ENCODE results near the gene RBM33.
"Not testable (repeated sequence)": the region's sequence is repeated elsewhere in the genome, so short reads cannot be mapped to it uniquely, and the experiment has no call there.

RBM33 gene

DNA sequence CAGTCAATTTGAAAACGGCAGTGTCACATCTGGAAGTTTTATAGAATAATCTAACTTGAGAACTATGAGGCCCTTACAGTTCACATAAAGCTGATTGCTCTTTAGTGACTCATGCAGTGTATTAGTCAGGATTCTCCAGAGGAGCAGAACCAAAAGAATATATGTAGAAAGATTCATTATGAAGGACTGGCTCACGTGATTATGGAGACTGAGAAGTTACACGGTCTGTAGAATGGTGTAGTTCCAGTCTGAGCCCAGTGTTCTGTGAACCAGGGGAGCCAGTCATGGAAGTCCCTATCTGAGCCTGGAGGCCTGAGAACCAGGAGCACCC lies 21.5 kb downstream of the RBM33 start:
- no peak for DNase-seq

DNA sequence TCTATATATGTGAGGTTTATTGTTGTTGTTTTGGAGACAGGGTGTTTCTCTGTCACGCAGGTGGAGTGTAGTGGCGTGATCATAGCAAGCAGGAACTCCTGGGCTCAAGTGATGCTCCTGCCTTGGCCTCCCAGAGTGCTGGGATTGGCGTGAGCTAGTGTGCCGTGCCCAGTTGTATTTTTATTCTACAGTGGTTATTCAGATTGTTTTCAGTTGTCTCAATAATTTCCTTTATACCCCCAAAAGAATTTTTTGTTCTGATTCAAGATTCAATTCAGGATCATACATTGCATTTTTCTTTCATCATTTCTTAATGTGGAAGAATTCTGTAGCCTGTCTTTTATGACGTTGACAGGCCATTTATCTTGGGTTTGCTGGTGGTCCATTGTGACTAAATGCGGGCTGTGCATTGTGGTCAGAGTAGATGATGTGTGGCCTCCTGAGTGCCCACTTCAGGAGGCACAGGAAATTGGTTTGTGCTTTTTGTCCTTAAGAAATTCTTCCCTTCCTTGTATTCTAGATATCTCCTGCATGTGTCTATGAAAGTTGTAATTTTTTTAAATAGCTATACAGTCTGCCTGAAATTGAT lies 22.9 kb downstream of the RBM33 start:
- DNase-seq, result no peak

DNA sequence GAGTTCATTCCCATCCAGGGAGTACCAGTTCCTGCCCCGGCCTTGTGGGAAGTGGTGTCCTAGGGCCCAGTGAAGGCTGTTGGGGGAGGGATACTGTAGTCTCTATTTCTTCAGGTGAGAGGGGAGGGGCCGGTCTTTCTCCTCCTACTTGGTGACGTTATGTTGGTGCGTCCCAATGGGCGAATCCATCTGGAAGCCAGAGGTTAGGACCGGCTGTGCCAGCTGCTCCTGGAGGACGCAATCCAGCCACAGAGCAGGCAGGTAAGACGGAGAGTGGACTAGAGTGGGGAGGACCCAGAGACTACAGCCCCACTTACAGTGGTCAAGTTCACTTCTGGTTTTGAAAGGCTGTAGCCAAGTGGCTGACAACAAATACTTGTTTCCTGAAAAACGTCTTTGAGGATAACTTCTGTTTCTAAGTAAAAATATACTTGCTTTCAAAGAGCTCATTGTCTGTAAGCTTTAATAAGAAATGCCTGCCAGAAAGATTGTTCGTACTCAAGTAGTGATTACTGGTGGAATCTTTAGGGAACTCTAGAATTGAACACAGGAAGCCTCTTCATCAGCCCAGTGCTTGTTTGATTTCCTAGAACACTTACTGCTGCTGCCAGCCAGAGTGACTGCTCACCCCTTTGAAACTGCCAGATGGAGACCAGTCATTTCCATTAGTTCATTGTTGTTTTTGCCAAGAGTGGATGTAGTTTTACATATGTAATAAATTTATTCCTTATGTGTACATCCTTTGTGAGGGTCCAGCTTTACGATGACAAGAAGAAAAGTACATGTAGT lies 25.4 kb downstream of the RBM33 start:
- peak; percentile 27 for DNase-seq

DNA sequence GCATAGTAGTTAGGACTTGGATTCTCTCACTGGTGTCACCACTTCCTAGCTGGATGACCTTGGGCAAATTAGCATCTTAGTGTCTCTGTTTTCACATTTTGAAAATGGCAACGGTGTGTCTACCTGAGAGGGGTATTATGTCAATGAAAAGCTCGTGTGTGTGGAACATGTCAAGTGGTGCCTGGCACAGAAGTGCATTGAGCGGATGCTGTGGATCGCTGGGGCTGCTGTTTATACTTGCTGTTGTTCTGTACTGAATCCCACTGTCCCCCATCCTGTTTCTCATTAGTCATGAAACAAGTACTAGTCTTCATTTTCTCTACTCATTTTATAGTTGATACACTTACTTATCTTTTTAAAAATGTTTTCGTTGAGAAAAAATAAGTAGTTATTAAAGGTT lies 26.1 kb downstream of the RBM33 start:
- DNase-seq, result no peak

DNA sequence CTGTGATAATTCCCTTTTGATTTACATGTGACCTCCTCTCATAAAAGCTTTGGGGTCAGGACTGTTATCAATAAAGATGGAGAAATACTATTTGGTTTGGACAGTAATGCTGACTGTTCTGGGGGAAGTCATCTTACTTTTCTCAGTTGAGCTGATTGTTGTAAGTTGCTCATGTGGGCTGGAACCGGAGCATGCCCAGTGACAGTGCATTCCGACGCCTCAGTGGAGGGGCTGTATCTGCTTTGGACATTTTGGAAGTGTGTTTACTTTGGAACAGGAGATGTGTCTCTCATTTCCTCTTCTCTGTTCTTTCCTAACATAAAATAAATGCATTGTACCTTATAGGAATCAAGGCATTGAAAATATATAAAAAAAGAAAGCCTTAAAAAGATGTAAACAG lies 30.1 kb downstream of the RBM33 start:
- no peak for DNase-seq

DNA sequence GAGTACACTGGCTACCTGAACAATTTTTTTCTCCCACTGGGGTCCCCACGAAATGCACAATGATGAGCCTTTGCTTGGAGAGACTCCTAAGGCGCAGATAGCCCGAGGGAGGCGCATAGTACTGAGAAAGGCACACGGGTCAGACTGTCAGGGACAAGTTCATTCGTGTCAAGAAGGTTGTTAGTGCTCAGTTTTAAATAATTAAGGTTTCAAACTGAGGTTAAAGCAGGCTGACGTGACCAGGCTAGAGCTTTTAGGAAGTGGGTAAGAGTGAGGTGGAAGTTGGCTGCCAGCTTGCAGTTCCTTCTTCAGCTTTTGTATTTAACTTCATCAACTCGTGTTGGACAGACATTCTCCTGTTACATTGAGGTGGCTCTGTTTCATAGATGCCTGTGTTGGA lies 31.6 kb downstream of the RBM33 start:
- no peak for DNase-seq

DNA sequence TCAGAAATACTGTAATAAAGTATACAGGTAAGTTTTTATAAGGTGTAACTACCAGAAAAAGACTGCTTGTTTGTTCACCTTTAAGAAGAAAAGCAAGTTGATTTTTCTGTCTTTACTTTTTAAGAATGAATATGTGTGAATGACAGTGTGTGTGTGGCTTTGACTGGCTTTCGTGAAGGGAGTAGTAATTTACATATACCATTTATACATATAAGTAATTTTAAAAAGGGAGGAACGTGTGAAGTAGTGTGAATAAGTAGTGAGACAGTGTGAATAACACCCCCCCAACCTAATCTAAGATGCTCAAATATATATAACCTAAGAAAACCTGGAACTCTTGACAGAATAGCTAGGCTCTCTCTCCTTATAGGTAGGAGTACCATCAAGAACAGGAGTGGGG lies 33.2 kb downstream of the RBM33 start:
- no peak for DNase-seq

DNA sequence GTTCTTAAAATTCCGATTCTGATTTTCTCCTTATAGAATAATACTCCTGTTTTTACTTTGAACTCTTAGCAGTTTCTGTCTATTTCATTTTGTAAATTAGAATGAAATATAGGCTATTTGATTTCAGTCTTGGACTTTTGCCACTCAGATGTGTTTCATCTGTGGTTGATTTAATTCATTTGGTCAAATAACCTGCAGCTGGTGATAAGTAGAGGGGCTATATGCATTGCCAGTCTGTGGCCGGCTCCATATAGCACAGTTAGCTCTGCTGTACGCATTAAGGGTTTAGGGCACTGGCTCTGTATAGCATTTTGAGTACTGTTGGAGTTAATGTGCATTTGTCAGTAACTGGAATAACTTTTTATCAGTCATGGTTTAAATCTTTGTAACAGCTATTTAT lies 35.7 kb downstream of the RBM33 start:
- no peak for DNase-seq

DNA sequence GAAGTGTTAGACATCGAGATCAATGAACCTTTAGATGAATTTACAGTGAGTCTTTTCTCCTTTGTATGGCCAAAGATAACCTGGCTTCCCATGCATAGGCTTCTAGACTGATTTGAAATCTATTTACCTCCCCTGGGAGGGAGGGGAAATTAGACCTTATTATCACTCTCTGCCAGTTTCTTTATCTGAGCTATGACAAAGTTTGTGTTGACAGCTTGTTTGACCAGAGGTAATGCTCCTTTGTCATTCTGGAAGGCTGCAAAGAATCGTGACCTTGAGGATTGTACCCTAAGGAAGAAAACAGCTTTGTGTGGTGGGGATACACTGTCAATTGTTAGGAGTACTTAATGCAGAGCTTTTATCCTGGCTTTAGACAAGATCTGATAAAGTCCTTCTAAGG lies 36.4 kb downstream of the RBM33 start:
- DNase-seq, result no peak

DNA sequence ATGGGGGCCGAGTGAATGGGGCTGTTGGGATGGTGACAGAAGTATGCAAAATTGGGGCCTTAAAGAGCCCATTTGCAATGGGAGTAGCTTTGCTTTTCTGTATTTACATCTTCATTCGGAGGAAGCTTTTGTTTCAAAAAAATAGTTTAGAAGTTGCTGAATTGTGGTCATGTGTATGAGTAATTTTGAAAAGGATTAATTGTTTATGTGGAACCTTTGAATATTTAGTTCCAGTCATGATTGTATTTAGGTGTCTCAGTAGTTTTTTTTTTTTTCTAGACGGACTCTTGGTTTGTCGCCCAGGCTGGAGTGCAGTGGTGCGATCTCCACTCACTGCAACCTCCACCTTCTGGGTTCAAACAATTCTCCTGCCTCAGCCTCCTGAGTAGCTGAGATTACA lies 37.2 kb downstream of the RBM33 start:
- no peak for DNase-seq

DNA sequence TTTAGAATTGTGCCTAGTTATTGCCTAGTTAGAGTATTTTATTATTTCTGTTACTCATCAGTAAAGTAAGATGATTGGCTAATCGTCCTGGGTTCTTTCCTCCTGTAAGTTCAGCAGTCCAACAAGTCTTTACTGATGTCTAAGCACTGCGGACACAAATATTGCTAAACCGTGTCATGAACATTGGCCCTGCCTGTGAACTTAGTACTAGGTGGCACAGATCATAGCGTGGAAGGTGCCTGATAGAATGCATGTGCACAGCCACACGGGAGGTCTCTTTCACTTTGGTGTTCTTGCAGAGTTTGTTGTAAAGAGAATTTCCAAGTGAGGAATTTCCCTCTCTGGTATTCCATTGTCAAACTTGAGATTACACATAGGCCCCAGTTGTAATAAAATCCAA lies 38.0 kb downstream of the RBM33 start:
- DNase-seq, result no peak

DNA sequence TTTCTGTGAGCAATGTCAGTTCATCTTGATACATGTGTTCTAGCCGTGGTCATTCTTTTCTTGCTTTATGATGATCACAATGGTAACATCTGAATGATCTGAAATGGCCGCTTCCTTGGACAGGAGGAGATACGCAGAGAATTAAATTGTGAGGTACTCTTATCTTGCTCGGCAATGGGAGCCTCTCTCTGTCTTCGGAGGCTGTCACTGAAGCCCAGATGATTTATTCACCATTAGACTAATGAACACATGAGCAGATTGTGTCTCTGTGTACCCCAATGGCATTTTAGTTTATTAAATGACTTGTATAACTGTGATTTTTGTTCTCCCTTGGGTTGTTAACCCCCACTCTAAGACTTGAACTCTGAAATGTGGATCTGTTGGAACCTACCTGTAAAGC lies 38.6 kb downstream of the RBM33 start:
- no peak for DNase-seq

DNA sequence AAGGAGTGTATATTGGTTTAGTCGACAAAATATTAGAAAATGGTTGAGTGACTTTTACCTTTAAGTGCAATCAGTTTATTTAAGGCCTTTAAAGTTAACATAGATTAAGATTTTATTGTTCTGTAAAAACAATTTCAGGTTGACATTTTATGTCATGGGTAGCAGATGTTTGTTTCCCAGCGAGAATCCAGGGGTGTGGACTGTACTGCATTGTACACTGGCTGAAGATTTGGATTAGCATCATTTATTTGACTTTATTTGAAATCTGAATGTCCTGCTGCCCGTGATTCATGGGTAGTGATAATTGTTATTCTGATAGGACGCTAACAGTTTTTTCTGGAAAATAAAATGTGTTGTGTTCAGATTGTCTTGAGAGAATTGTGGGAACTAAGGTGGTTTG lies 39.3 kb downstream of the RBM33 start:
- no peak for DNase-seq

DNA sequence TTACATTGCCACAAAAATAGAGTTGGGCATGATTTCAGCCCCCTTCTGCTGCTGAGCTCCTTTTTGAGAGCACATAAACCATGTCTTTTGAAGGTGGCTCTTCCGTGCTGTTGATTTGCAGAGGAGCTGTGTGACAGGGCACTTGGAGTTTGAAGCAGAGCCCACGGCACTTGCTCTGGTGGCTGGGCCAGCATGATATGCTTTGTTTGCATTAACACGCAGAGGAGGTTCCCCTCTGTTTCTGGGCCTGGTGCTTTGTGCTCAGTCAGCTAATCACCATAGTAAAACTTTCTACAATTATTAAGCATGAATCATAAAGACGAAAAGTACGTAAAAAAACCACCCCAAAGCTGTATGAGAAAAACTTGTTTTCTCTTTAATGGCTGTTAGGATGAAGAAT lies 40.1 kb downstream of the RBM33 start:
- DNase-seq, result no peak

DNA sequence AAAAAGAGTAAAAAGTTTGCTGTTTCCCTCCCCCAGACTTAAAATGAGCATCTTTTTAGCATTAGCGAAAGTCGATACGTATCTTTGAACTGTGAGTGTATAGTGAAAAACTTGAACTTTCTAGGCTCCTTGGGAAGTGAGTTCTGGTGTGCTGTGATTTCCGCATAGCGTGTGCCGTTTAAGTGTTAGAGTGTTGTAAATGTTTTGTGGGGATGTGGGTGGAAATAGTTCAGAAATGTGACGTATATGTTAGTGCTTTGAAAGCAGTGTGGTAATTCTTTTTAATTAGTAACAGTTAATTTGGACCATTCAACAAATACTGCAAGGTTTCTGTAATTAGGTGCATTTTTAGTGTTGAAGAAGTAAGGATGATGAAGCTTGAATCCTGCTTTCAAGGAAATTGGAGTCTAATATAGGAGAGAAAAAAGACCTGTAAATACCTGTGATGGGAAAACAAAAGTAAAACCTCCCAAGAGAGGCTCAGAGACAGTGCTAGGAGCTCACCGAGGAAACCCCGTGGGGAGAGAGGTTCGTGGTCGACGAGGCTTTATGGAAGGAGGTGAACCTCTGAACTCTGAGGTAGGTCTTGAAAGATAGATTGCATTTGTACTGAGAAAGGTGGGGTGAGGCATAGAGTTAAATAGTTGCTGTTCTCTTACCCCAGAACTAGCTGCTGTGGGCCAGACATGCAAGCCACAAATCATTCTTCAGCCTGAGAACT lies 40.8 kb downstream of the RBM33 start:
- DNase-seq, result no peak

DNA sequence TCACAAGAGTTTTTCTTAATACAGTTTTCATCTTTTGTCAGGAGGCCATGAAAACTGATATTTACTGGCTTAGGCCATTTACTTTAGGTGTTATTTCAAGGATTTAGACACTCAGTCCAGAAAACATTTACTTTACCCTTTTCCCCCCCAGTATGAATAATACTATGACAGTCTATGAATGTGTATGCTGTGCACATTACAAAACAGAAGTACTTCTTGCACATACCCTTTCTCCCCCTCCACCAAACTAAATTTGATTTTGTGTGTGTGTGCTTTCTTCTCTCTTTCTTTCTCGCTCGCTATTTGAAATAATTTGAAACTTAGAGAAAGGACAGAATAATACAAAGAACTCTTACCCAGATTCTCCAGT lies 41.3 kb downstream of the RBM33 start:
- DNase-seq, result no peak

DNA sequence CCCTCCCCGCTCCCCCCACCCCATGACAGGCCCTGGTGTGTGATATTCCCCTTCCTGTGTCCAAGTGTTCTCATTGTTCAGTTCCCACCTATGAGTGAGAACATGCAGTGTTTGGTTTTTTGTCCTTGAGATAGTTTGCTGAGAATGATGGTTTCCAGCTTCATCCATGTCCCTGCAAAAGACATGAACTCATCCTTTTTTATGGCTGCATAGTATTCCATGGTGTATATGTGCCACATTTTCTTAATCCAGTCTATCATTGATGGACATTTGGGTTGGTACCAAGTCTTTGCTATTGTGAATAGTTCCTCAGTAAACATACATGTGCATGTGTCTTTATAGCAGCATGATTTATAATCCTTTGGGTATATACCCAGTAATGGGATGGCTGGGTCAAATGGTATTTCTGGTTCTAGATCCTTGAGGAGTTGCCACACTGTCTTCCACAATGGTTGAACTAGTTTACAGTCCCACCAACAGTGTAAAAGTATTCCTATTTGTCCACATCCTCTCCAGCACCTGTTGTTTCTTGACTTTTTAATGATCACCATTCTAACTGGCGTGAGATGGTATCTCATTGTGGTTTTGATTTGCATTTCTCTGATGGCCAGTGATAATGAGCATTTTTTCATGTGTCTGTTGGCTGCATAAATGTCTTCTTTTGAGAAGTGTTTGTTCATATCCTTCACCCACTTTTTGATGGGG lies 42.3 kb downstream of the RBM33 start:
- not testable (repeated sequence) for DNase-seq

DNA sequence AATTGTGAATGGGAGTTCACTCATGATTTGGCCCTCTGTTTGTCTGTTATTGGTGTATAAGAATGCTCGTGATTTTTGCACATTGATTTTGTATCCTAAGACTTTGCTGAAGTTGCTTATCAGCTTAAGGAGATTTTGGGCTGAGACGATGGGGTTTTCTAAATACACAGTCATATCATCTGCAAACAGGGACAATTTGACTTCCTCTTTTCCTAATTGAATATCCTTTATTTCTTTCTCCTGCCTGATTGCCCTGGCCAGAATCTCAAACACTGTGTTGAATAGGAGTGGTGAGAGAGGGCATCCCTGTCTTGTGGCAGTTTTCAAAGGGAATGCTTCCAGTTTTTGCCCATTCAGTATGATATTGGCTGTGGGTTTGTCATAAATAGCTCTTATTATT lies 43.8 kb downstream of the RBM33 start:
- DNase-seq, result not testable (repeated sequence)

DNA sequence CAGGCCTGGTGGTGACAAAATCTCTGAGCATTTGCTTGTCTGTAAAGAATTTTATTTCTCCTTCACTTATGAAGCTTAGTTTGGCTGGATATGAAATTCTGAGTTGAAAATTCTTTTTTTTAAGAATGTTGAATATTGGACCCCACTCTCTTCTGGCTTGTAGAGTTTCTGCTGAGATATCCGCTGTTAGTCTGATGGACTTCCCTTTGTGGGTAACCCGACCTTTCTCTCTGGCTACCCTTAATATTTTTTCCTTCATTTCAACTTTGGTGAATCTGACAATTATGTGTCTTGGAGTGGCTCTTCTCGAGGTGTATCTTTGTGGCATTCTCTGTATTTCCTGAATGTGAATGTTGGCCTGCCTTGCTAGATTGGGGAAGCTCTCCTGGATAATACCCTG lies 46.2 kb downstream of the RBM33 start:
- not testable (repeated sequence) for DNase-seq

DNA sequence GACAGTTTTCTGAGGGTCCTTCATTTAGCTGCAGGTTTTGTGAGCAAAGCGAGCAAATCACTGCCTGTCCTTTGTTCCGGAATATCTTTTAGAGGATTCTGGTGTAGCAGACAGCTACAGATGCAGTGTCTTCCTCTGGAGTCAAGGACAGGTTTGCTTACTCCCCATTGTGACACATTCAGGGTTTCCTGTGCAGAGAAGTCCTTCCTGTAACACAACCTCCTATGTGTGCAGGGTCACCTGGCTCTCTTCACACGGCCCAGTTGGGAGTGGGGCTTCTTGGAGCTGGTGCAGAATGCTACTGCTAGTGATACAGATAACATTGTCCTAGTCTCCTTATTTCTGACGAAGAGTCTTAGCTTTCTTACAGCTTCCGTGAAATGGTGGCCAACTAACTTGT lies 47.9 kb downstream of the RBM33 start:
- no peak for DNase-seq

DNA sequence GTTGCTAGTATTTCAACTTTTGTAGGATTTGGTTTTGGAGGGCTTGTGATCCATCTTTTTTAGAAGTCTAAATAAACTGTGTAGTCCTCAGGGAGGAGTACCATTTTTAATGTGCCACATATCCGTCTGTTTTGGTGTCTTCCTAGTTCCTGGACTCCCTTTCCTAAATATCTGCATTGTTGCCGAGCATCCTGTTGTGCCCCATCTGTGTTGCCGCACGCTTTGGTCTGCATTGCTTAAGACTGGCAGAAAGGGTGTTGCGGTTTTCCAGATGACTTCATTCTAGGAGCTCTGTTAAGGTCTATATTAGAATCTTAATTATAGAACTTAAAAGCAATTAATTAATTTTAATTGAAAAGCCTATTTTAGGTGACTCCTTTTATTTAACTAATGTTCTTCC lies 49.4 kb downstream of the RBM33 start:
- DNase-seq, result no peak

DNA sequence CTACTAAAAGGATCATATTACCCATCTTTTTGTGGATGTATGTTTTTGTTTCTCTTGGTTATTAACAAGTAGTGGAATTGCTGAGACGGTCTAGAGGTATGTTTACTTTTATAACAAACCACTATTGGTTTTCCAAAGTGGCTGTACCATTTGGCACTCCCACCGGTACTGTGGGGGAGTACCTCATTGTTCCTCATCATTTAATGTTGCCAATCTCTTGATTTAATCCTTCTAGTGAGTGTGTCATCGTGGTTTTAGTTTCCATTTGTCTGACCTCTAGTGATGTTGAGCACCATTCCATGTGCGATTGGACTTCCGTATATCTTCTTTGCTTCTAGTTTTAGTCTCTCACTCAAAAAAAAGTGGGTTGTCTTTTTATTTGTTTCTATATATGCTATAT lies 50.4 kb downstream of the RBM33 start:
- no peak for DNase-seq

DNA sequence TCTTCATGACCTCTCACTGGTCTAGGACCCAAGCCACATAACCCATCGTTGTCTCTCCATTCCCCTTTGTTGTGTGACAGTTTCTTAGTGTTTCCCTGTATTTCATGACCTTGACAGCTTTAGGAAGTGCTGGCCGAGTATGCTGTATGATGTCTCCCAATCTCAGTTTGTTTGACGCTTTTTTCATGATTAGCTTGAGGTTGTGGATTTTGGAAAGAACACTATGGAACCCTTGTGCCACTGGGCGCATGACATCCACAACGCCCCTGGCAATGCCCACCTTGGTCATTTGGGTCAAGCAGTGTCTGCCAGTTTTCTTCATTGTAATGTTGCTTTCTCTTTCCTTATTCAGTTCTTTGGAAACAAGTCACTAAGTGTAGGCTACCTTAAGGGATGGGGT lies 52.3 kb downstream of the RBM33 start:
- DNase-seq, result no peak

DNA sequence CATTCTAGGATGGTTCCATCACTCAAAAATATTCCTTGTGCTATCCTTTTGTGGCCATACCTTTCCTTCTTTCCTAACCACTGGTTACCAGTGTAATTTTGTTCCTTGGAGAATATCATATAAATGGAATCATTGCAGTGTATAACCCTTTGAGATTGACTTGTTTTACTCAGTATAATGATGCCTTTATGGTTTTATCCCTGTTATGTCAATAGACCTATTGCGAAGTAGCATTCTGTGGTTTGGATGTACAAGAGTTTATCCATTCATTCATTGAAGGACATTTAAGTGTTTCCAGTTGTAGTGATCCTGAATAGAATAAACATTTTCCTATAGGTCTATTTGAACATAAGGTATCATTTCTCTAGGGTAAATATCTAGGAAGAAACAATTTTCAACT lies 54.2 kb downstream of the RBM33 start:
- no peak for DNase-seq
